ENCODE results near the gene DDX23.

Gene DDX23

DNA sequence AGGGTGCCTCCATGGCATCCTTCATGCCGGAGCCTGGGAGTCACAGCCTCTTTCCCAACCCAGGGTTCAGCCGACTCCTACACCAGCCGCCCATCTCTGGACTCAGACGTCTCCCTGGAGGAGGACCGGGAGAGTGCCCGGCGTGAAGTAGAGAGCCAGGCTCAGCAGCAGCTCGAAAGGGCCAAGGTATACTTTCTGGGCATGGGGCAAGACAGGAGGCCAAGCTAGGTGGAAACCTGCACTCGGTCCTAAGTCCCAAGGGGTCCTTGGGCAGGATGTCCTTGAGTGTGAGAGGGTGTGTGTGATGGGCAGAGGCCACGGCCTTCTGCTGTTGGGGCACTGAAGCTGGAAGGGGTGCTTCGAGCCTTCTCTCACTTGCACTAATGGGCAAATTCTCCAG lies 28.7 kb downstream of the DDX23 start:
- Histone ChIP-seq H3K9me3 (ENCODE audit: low read length) (no peaks in the 10 kb centered on the region), H3K27me3 (ENCODE audit: insufficient read depth, low read length) (no peaks in the 10 kb centered on the region), H3K4me2 (ENCODE audit: low read length) (no peak overlapping the region), H3K4me1 (ENCODE audit: insufficient read depth, low read length, severe bottlenecking) (no peaks in the 10 kb centered on the region), H3K36me3 (ENCODE audit: insufficient read depth, low read length) (peaks cover 5% of the 10 kb centered on the region; the same call in 1 of the 2 replicates), H3K4me3 (ENCODE audit: low read depth, low read length, poor library complexity, severe bottlenecking) (no peak overlapping the region), H3F3A (ENCODE audit: insufficient read depth, low read length) (no peaks in the 10 kb centered on the region), H3K9ac (ENCODE audit: low read length) (no peak overlapping the region), H4K20me1 (ENCODE audit: insufficient read depth, low read length) (no peaks in the 10 kb centered on the region), H3K27ac (ENCODE audit: low read depth, low read length, poor library complexity, severe bottlenecking) (no peak overlapping the region), H3K79me2 (ENCODE audit: insufficient read depth, low read length) (no peaks in the 10 kb centered on the region), H3K9me2 (ENCODE audit: low read depth, low read length) (no peaks in the 10 kb centered on the region), H2AFZ (ENCODE audit: low read length) (no peak overlapping the region)
- TF ChIP-seq EZH2 (IDR thresholded peaks at IDR 0.05; ENCODE audit: borderline replicate concordance, low read length): no peak
- TF ChIP-seq, protein P1, sequence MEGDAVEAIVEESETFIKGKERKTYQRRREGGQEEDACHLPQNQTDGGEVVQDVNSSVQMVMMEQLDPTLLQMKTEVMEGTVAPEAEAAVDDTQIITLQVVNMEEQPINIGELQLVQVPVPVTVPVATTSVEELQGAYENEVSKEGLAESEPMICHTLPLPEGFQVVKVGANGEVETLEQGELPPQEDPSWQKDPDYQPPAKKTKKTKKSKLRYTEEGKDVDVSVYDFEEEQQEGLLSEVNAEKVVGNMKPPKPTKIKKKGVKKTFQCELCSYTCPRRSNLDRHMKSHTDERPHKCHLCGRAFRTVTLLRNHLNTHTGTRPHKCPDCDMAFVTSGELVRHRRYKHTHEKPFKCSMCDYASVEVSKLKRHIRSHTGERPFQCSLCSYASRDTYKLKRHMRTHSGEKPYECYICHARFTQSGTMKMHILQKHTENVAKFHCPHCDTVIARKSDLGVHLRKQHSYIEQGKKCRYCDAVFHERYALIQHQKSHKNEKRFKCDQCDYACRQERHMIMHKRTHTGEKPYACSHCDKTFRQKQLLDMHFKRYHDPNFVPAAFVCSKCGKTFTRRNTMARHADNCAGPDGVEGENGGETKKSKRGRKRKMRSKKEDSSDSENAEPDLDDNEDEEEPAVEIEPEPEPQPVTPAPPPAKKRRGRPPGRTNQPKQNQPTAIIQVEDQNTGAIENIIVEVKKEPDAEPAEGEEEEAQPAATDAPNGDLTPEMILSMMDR (IDR thresholded peaks at IDR 0.05; ENCODE audit: low read length): no peak

DNA sequence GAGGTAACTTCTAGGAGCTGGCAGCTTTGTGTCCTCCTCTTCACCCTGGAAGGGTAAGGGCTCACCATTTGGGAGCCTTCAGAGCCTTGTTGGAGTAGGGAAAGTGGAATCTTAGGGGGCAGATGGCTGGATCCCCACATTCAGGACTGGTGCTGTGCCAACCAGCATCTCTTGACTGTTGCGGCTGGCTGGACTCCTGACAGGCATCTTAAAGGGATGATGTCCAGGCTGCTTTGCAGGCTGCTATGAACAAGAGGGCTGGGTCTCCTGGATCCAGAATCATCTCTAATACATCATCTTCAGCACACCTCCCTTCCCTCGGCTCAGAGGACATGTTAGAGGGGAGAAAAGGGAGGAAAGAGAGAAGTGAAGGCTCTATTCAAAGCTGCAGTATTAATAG lies 29.3 kb downstream of the DDX23 start:
- Histone ChIP-seq H3K9ac (ENCODE audit: low read length) (no peak overlapping the region), H2AFZ (ENCODE audit: low read length) (no peak overlapping the region), H3K4me2 (ENCODE audit: low read length) (no peak overlapping the region), H3K9me2 (ENCODE audit: low read depth, low read length) (no peaks in the 10 kb centered on the region), H3K36me3 (ENCODE audit: insufficient read depth, low read length) (peaks cover 5% of the 10 kb centered on the region; the same call in 1 of the 2 replicates), H3F3A (ENCODE audit: insufficient read depth, low read length) (no peaks in the 10 kb centered on the region), H3K4me3 (ENCODE audit: low read depth, low read length, poor library complexity, severe bottlenecking) (no peak overlapping the region), H4K20me1 (ENCODE audit: insufficient read depth, low read length) (no peaks in the 10 kb centered on the region), H3K27me3 (ENCODE audit: insufficient read depth, low read length) (no peaks in the 10 kb centered on the region), H3K79me2 (ENCODE audit: insufficient read depth, low read length) (no peaks in the 10 kb centered on the region), H3K9me3 (ENCODE audit: low read length) (no peaks in the 10 kb centered on the region), H3K4me1 (ENCODE audit: insufficient read depth, low read length, severe bottlenecking) (no peaks in the 10 kb centered on the region), H3K27ac (ENCODE audit: low read depth, low read length, poor library complexity, severe bottlenecking) (no peak overlapping the region)
- TF ChIP-seq, protein P1 (IDR thresholded peaks at IDR 0.05; ENCODE audit: low read length): no peak

DNA sequence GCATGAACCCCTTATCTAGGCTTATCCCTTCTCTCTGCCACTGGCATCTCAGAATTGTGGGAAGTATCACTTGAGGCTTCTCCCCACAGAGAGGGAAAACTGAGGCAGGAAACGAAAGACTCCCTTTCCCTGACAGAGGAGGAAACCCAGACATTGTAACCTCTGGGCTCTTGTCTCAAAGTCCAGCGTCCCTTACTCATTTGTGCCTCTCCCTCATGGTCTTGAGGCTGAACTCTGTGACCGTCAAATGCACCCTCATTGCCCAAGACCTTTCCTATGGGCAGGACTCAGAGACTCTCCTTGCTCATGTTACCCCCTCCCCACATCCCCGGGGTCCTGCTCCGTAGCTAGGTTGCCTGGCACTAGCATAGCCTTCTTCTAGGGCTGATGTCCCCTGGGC lies 29.8 kb downstream of the DDX23 start:
- Histone ChIP-seq H3F3A (ENCODE audit: insufficient read depth, low read length) (0 out of 2 replicates have a peak, but pooled peaks cover 4% of the 10 kb centered on the region), H3K4me3 (ENCODE audit: low read depth, low read length, poor library complexity, severe bottlenecking) (no peak overlapping the region), H2AFZ (ENCODE audit: low read length) (no peak overlapping the region), H3K4me2 (ENCODE audit: low read length) (no peak overlapping the region), H3K36me3 (ENCODE audit: insufficient read depth, low read length) (no peaks in the 10 kb centered on the region), H3K4me1 (ENCODE audit: insufficient read depth, low read length, severe bottlenecking) (no peaks in the 10 kb centered on the region), H3K79me2 (ENCODE audit: insufficient read depth, low read length) (no peaks in the 10 kb centered on the region), H3K27ac (ENCODE audit: low read depth, low read length, poor library complexity, severe bottlenecking) (no peak overlapping the region), H4K20me1 (ENCODE audit: insufficient read depth, low read length) (no peaks in the 10 kb centered on the region), H3K27me3 (ENCODE audit: insufficient read depth, low read length) (no peaks in the 10 kb centered on the region), H3K9ac (ENCODE audit: low read length) (no peak overlapping the region), H3K9me2 (ENCODE audit: low read depth, low read length) (no peaks in the 10 kb centered on the region), H3K9me3 (ENCODE audit: low read length) (no peaks in the 10 kb centered on the region)
- TF ChIP-seq, protein P1 (IDR thresholded peaks at IDR 0.05; ENCODE audit: low read length): no peak
- no peak for TF ChIP-seq EZH2 (IDR thresholded peaks at IDR 0.05; ENCODE audit: borderline replicate concordance, low read length)

Data from OCI-LY1 (cell line).